Measurements from ENCODE around the gene CIAPIN1. TPM values are rescaled to one million over a fixed set of nuclear protein-coding genes. Genes with fewer than 3 reads are reported as not detected.
A peak's percentile ranks its signal among the peaks of the same experiment; 100 is the strongest.
"Not testable (repeated sequence)": the region's sequence is repeated elsewhere in the genome, so short reads cannot be mapped to it uniquely, and the experiment has no call there.

Gene CIAPIN1
- total RNA-seq, 1 donor from 2014 or later: 69.1 TPM

GRCh38 chr16:57462209-57462977 lies 15.2 kb upstream of the CIAPIN1 start, which contains the start of gene POLR2C:
Gene POLR2C, plus strand, starts transcription at chr16:57462679. Its CDS starts 46 bp downstream, at chr16:57462725.
- TF ChIP-seq, protein P1, sequence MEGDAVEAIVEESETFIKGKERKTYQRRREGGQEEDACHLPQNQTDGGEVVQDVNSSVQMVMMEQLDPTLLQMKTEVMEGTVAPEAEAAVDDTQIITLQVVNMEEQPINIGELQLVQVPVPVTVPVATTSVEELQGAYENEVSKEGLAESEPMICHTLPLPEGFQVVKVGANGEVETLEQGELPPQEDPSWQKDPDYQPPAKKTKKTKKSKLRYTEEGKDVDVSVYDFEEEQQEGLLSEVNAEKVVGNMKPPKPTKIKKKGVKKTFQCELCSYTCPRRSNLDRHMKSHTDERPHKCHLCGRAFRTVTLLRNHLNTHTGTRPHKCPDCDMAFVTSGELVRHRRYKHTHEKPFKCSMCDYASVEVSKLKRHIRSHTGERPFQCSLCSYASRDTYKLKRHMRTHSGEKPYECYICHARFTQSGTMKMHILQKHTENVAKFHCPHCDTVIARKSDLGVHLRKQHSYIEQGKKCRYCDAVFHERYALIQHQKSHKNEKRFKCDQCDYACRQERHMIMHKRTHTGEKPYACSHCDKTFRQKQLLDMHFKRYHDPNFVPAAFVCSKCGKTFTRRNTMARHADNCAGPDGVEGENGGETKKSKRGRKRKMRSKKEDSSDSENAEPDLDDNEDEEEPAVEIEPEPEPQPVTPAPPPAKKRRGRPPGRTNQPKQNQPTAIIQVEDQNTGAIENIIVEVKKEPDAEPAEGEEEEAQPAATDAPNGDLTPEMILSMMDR (conservative IDR thresholded peaks at IDR 0.05; ENCODE audit: low read depth, low read length): peak; percentile 74
- DNase-seq (ENCODE audit: low read depth): no peak
- H3K4me3 ChIP-seq (ENCODE audit: low read depth, low read length): peak within 1 kb of the TSS; percentile 83

- no peak for DNase-seq (ENCODE audit: low read depth)
- TF ChIP-seq, protein P1 (conservative IDR thresholded peaks at IDR 0.05; ENCODE audit: low read depth, low read length): no peak
These were observed 4.8 kb upstream of the CIAPIN1 start for GRCh38 chr16:57452021-57452420.

DNA sequence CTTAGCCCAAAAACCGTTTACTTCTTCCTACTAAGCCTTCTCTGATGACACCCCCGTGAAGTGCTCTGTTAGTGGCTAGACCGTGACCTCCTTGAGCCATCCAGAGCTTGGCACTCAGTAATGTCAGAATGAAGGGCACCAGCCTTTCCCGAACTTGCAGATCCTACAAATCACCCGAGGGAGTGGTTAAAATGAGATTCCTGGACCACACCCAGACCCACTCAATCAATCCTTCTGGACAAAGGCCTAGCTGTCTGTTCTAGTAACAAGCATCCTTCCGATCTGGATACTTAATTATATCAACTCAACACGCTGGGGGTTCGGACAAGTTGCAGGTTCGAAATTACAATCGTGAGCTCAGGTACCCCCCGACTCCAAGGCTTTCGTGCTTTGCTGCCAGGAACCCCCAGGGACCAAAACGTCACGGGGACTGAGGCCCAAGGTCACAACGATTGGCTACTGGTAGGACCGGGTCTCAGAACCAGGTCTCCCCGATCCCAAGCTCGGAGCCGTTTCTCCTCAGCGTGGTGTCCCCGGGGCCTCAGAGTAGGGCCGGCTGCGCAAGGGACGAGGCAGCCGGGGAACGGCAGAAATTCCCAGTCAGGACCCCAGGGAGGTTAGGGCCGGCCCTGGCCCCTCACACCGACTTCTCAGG lies 527 bp downstream of the CIAPIN1 start:
- DNase-seq (ENCODE audit: low read depth): no peak
- H3K4me3 ChIP-seq (ENCODE audit: low read depth, low read length): peak overlapping the region; percentile 99
- TF ChIP-seq, protein P1 (conservative IDR thresholded peaks at IDR 0.05; ENCODE audit: low read depth, low read length): no peak

More at GRCh38 chr16:57452021-57452420, 4.8 kb upstream of the CIAPIN1 start:
- no peak overlapping the region for H3K4me3 ChIP-seq (ENCODE audit: low read depth, low read length)

GRCh38 chr16:57445510-57445909 lies 1.7 kb downstream of the CIAPIN1 start:
- DNase-seq (ENCODE audit: low read depth): no peak
- H3K4me3 ChIP-seq (ENCODE audit: low read depth, low read length): no peak overlapping the region
- TF ChIP-seq, protein P1 (conservative IDR thresholded peaks at IDR 0.05; ENCODE audit: low read depth, low read length): no peak

DNA sequence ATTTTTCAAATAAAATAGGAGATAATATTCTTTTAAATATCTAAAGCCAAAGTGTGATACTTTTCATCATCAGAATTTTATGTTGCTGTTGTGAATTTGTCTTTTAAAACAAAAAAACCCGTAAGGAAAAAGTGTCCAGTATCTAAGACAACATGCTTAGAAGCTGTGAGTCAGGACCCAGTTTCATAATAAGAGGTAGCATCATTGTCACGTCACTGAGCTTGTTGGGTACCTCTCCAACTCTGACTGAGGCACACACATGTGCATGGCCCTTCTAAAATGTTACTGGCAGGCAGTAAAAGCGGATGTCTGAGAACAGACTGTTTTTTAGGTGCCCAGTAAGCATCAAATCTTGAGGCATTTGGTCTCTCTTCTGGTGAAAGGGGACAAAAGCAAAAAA lies 2.5 kb downstream of the CIAPIN1 start:
- H3K4me3 ChIP-seq (ENCODE audit: low read depth, low read length): no peak overlapping the region
- DNase-seq (ENCODE audit: low read depth): no peak
- TF ChIP-seq, protein P1 (conservative IDR thresholded peaks at IDR 0.05; ENCODE audit: low read depth, low read length): no peak

DNA sequence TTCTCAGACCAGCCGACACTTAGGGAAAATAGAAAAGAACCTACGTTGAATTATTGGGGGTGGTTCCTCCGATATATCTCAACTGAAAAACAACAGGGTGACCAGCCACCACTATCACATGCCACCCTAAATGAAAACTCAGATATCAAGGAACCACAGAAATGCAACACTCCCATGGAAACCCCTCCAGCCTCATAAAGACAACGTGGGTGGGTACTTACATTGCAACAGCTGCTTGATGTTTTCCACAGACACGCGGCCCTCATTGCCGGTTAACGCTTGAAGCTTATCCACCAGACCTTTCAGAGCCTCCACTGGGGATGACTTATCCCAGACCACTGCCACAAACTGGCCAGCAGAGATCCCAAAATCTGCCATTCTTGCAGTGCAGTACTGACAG lies 6.6 kb downstream of the CIAPIN1 start:
- not testable (repeated sequence) for H3K4me3 ChIP-seq (ENCODE audit: low read depth, low read length); DNase-seq (ENCODE audit: low read depth)

DNA sequence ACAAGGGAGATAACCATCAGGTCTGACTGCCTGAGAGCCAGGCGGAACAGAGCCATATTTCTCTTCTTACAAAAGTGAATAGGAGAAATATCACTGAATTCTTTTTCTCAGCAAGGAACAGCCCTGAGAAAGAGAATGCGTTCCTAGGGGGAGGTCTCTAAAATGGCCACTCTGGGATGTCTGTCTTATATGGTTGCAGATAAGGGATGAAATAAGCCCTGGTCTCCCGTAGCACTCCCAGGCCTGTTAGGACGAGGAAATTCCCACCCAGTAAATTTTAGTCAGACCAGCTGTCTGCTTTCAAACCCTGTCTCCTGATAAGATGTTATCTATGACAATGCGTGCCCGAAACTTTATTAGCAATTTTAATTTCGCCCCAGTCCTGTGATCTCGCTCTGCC lies 7.2 kb downstream of the CIAPIN1 start:
- not testable (repeated sequence) for H3K4me3 ChIP-seq (ENCODE audit: low read depth, low read length); DNase-seq (ENCODE audit: low read depth)

GRCh38 chr16:57435838-57436237 lies 11.3 kb downstream of the CIAPIN1 start:
- TF ChIP-seq, protein P1 (conservative IDR thresholded peaks at IDR 0.05; ENCODE audit: low read depth, low read length): no peak
- no peak for DNase-seq (ENCODE audit: low read depth)
- H3K4me3 ChIP-seq (ENCODE audit: low read depth, low read length): no peak overlapping the region
